Adrenal gland (tissue), 12 donors: ENCODE data around the gene TEX2. TPM values are rescaled to one million over a fixed set of nuclear protein-coding genes. Genes with fewer than 3 reads are reported as not detected.

Experiments
- DNase-seq, 7 donors: peaks; one replicate each; pipeline ENCODE4 v3.0.0-alpha.2; 2019 to 2020
- H3K27ac ChIP-seq, 5 donors: fragments of 200-600 bp; sonication (generic) in 4 of 5; 1 replicate in 3 of 5; 2 replicates in 2 of 5; pipeline versions ENCODE4 v1.5.1 to v1.8.0; 2016 to 2020; ENCODE audit warnings: mild to moderate bottlenecking in 1 of 5
- H3K27me3 ChIP-seq: fragments of 200-600 bp; 2 replicates; pipeline ENCODE4 v1.8.0; 2021
- H3K36me3 ChIP-seq, 2 donors: fragments of 200-600 bp; replicated peaks in 1 of 2; 1 replicate in 1 of 2; 2 replicates in 1 of 2; pipeline versions ENCODE4 v1.5.1 to v1.8.0; 2018 to 2022
- H3K4me1 ChIP-seq, 2 donors: fragments of 200-600 bp; replicated peaks in 1 of 2; 1 replicate in 1 of 2; 2 replicates in 1 of 2; pipeline versions ENCODE4 v1.5.1 to v1.8.0; 2018 to 2021
- H3K4me3 ChIP-seq, 4 donors: fragments of 200-600 bp; sonication (generic) in 3 of 4; one replicate each; pipeline ENCODE4 v1.5.1; 2016 to 2018
- H3K9me3 ChIP-seq, 3 donors: fragments of 200-600 bp; sonication (generic) in 1 of 3; replicated peaks in 1 of 3; 1 replicate in 2 of 3; 2 replicates in 1 of 3; pipeline versions ENCODE4 v1.5.1 to v1.8.0; 2016 to 2021
- CTCF ChIP-seq, 6 experiments: fragments of 450-650 bp in 4 of 6; fragments of 200-600 bp in 2 of 6; sonication (generic) in 1 of 6; IDR thresholded peaks; 1 replicate in 5 of 6; 2 replicates in 1 of 6; pipeline versions ENCODE4 v1.5.1 to v1.8.0; 2016 to 2021; ENCODE audit warnings: antibody characterized with exemption in 6 of 6, mild to moderate bottlenecking in 2 of 6, moderate library complexity in 1 of 6
- POLR2A ChIP-seq, 2 donors: fragments of 450-650 bp; IDR thresholded peaks; one replicate each; pipeline ENCODE4 v1.6.1; 2017; ENCODE audit warnings: antibody characterized with exemption in 2 of 2, mild to moderate bottlenecking in 2 of 2, moderate library complexity in 1 of 2
- WGBS, 4 donors: extraction: QIAGEN DNeasy Blood & Tissue Kit in 2 of 4; methylation state at CpG; one replicate each; pipeline versions ENCODE4 v1.1.5 to v1.1.7; 2013 to 2017; 5-methylcytosine and 5-hydroxymethylcytosine counted together
- intact Hi-C, 2 donors: fragments of 100-400 bp; cut with DNase I; formaldehyde crosslinking; loops; one replicate each; pipeline versions ENCODE4 v1.14.1 to v1.15.0; 2022 to 2023
- polyA plus RNA-seq, 3 donors: library from polyadenylated mRNA; stranded (reverse); fragments of 200-250 nt in 2 of 3; fragments of 350-450 nt in 1 of 3; fragmentation: Illumina TruSeq in 1 of 3; extraction: RNeasy Lipid Tissue Mini Kit (QIAGEN cat#74804) in 1 of 3; gene quantifications; one replicate each; pipeline ENCODE4 v1.2.3, GENCODE V29; 2013 to 2014
- total RNA-seq, 9 donors: library from RNA; depleted of rRNA in 4 of 9; stranded (reverse); fragments of >200 nt in 4 of 9; fragments of 120-200 nt in 1 of 9; fragmentation: NEBNext Ultra II Directional in 1 of 9; extraction: Animal tissue kit (Norgen Biotek cat#: 25700) in 1 of 9; gene quantifications; one replicate each; pipeline versions ENCODE4 v1.1.0 to v1.2.4, GENCODE V29; 2013 to 2023
- donor health status: healthy with polysubstance abuse.
- donor health status: Bipolar disorder and iron deficiency.
- donor health status: DM: yes; HTN: yes; CAD: no.
- donor health status: DM: no; HTN: no; CAD: no.
- donor health status: DM: no; HTN: no; CAD: no.
- donor health status: DM: yes; HTN: yes; CAD: no.

Gene TEX2
- total and polyA plus RNA-seq, 12 donors, result 12.0 to 91.5 (median 62.5) TPM

GRCh38 chr17:64282753-64283080 lies 19.7 kb upstream of the TEX2 start:
- H3K27ac ChIP-seq, result no peak overlapping the region
- peak in 1 of 7 donors; percentile 4 for DNase-seq
- no peaks in the 10 kb centered on the region for H3K27me3 ChIP-seq
- no peaks in the 10 kb centered on the region for H3K9me3 ChIP-seq
- H3K36me3 ChIP-seq, result no peaks in the 10 kb centered on the region
- 14 to 36% (median 23%) methylated on average over 4 of the region's 4 CpGs for WGBS, 4 donors
- intact Hi-C loops, result loop anchor here in 1 of 2 donors (2.0 to 10.0 kb wide), 4 partner anchors 136 to 368 kb away; partner anchors contain the start of genes CSHL1 and GH1
- H3K4me3 ChIP-seq, result no peak overlapping the region
- TF ChIP-seq CTCF (IDR thresholded peaks at IDR 0.05), result no peak
- no peak for TF ChIP-seq POLR2A (IDR thresholded peaks at IDR 0.05)
- peaks cover 5 to 14% of the 10 kb centered on the region in 2 donors for H3K4me1 ChIP-seq

- no peaks in the 10 kb centered on the region for H3K27me3 ChIP-seq
- peak; percentile 45 to 72 (median 67) for DNase-seq
- TF ChIP-seq POLR2A (IDR thresholded peaks at IDR 0.05) (no peak), CTCF (IDR thresholded peaks at IDR 0.05) (peak; percentile 58 to 92 (median 77))
- intact Hi-C loops, result loop anchor here in 1 of 2 donors (2.0 to 10.0 kb wide), 4 partner anchors 135 to 367 kb away; partner anchors contain the start of genes CSHL1 and GH1
- 38 to 49% (median 47%) methylated on average over 15 to 19 of the region's 19 CpGs for WGBS, 4 donors
- H3K9me3 ChIP-seq, result no peaks in the 10 kb centered on the region
- H3K4me1 ChIP-seq, result peaks cover 5 to 19% of the 10 kb centered on the region in 2 donors
- H3K36me3 ChIP-seq, result no peaks in the 10 kb centered on the region
- no peak overlapping the region for H3K27ac ChIP-seq
- no peak overlapping the region for H3K4me3 ChIP-seq
Observed at GRCh38 chr17:64281962-64282752, 19.1 kb upstream of the TEX2 start.

GRCh38 chr17:64278614-64279013 lies 15.6 kb upstream of the TEX2 start:
- Histone ChIP-seq H3K9me3 (no peaks in the 10 kb centered on the region), H3K27me3 (no peaks in the 10 kb centered on the region), H3K36me3 (no peaks in the 10 kb centered on the region), H3K27ac (peak overlapping the region in 1 of 5 donors; percentile 4), H3K4me1 (peaks cover 5 to 22% of the 10 kb centered on the region in 2 donors), H3K4me3 (no peak overlapping the region)
- DNase-seq, result no peak
- intact Hi-C loops, result loop anchor here in 1 of 2 donors (10.0 kb wide), 1 partner anchor 124 kb away; no protein-coding TSS in a partner anchor
- WGBS, 4 donors, result 45 to 54% (median 53%) methylated on average over 3 of the region's 3 CpGs
- TF ChIP-seq POLR2A (IDR thresholded peaks at IDR 0.05), result no peak
- TF ChIP-seq CTCF (IDR thresholded peaks at IDR 0.05), result no peak

- Histone ChIP-seq H3K27ac (peak overlapping the region in 2 of 5 donors; percentile 4 to 23), H3K9me3 (no peaks in the 10 kb centered on the region), H3K27me3 (no peaks in the 10 kb centered on the region), H3K36me3 (no peaks in the 10 kb centered on the region), H3K4me3 (no peak overlapping the region), H3K4me1 (peaks cover 5 to 22% of the 10 kb centered on the region in 2 donors)
- intact Hi-C loops, result loop anchor here in 1 of 2 donors (10.0 kb wide), 1 partner anchor 123 kb away; no protein-coding TSS in a partner anchor
- no peak for DNase-seq
- WGBS, 4 donors, result 70 to 79% (median 76%) methylated on average over 7 of the region's 7 CpGs
- TF ChIP-seq POLR2A (IDR thresholded peaks at IDR 0.05), result no peak
- no peak for TF ChIP-seq CTCF (IDR thresholded peaks at IDR 0.05)
Observed at GRCh38 chr17:64277831-64278562, 14.9 kb upstream of the TEX2 start.
